ENCODE results near the gene MICU1. TPM values are rescaled to one million over a fixed set of nuclear protein-coding genes. Genes with fewer than 3 reads are reported as not detected.

Gene MICU1
- polyA plus RNA-seq, 1 of the 3 experiments (the other 2 are of a cell fraction) = 24.6 TPM

DNA sequence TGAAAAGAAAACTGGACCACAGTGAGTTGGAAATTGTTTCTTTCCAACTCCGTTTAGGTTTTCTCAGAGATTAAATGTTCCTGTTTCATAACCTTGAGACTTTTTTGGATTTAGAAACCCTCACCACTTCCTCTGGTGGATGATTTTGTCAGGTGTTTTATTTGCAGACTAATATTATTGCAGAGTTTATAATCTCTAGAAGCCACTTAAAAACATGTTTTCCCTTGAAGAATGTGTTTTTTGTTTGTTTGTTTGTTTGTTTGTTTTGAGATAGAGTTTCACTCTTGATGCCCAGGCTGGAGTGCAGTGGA is 520 bp upstream of the MICU1 start:
- DNase-seq = no peak
- Histone ChIP-seq H3F3A (replicated peaks; ENCODE audit: insufficient read depth) (no peaks in the 10 kb centered on the region), H3K36me3 (replicated peaks in 1 of 2; ENCODE audit: control insufficient read depth in 1 of 2, insufficient read depth in 2 of 2, low read length in 1 of 2) (no peaks in the 10 kb centered on the region), H3K79me2 (ENCODE audit: insufficient read depth) (peaks cover 38% of the 10 kb centered on the region), H4K20me1 (ENCODE audit: insufficient read depth) (no peaks in the 10 kb centered on the region), H3K9ac (peak overlapping the region; percentile 86; the same call in 1 of the 2 replicates), H3K27ac (ENCODE audit: low read depth in 2 of 2, low read length in 1 of 2) (peak overlapping the region; percentile 48 to 56; a peak in 3 of 4 replicates), H3K9me3 (no peaks in the 10 kb centered on the region), H3K4me2 (peak overlapping the region; percentile 78; the same call in 1 of the 2 replicates), H3K4me1 (ENCODE audit: control insufficient read depth in 1 of 2, insufficient read depth in 2 of 2, low read depth in 1 of 2, low read length in 1 of 2) (peaks cover 0 to 5% of the 10 kb centered on the region in 2 experiments; a peak in 1 of 4 replicates), H3K4me3 (ENCODE audit: low read depth in 2 of 2, low read length in 1 of 2) (peak overlapping the region; percentile 74 to 90), H3K27me3 (ENCODE audit: insufficient read depth) (no peaks in the 10 kb centered on the region), H3K9me2 (no peaks in the 10 kb centered on the region), H2AFZ (ENCODE audit: low read depth) (peak overlapping the region; percentile 100)
- POLR2A ChIA-PET = no interaction called here
- CTCF ChIA-PET = interaction anchor here (1.0 kb wide), 1 partner anchor 208 kb away, joined by 6 read pairs; no protein-coding TSS in a partner anchor
- WGBS (ENCODE audit: low lambda C conversion rate) = 0% methylated on average over 1 of the region's 1 CpG
- no peak for TF ChIP-seq NFIC (IDR thresholded peaks at IDR 0.05; ENCODE audit: borderline replicate concordance)
- TF ChIP-seq GATA2 (CRISPR knock-in tag; IDR thresholded peaks at IDR 0.05) = no peak
- TF ChIP-seq ELF1 (IDR thresholded peaks at IDR 0.05) = no peak
- no peak for TF ChIP-seq POLR2AphosphoS5 (IDR thresholded peaks at IDR 0.05; ENCODE audit: low read depth, low read length)
- TF ChIP-seq SMC3 (IDR thresholded peaks at IDR 0.05; ENCODE audit: low read depth, low read length) = no peak
- TF ChIP-seq SIN3A (IDR thresholded peaks at IDR 0.05; ENCODE audit: borderline replicate concordance, low read depth, low read length) = no peak
- TF ChIP-seq TAF1 (IDR thresholded peaks at IDR 0.05; ENCODE audit: borderline replicate concordance, low read depth, low read length) = no peak
- no peak for TF ChIP-seq CHD2 (IDR thresholded peaks at IDR 0.05; ENCODE audit: low read length, partially characterized antibody)
- TF ChIP-seq, protein P1, sequence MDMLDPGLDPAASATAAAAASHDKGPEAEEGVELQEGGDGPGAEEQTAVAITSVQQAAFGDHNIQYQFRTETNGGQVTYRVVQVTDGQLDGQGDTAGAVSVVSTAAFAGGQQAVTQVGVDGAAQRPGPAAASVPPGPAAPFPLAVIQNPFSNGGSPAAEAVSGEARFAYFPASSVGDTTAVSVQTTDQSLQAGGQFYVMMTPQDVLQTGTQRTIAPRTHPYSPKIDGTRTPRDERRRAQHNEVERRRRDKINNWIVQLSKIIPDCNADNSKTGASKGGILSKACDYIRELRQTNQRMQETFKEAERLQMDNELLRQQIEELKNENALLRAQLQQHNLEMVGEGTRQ (IDR thresholded peaks at IDR 0.05; ENCODE audit: borderline replicate concordance, low read depth, low read length) = no peak
- no peak for TF ChIP-seq TCF12 (IDR thresholded peaks at IDR 0.05)
- TF ChIP-seq, protein P2, sequence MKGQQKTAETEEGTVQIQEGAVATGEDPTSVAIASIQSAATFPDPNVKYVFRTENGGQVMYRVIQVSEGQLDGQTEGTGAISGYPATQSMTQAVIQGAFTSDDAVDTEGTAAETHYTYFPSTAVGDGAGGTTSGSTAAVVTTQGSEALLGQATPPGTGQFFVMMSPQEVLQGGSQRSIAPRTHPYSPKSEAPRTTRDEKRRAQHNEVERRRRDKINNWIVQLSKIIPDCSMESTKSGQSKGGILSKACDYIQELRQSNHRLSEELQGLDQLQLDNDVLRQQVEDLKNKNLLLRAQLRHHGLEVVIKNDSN (IDR thresholded peaks at IDR 0.05; ENCODE audit: borderline replicate concordance, low read depth) = no peak
- TF ChIP-seq TEAD4 (IDR thresholded peaks at IDR 0.05; ENCODE audit: borderline replicate concordance, insufficient read depth) = no peak
- TF ChIP-seq, protein P3, sequence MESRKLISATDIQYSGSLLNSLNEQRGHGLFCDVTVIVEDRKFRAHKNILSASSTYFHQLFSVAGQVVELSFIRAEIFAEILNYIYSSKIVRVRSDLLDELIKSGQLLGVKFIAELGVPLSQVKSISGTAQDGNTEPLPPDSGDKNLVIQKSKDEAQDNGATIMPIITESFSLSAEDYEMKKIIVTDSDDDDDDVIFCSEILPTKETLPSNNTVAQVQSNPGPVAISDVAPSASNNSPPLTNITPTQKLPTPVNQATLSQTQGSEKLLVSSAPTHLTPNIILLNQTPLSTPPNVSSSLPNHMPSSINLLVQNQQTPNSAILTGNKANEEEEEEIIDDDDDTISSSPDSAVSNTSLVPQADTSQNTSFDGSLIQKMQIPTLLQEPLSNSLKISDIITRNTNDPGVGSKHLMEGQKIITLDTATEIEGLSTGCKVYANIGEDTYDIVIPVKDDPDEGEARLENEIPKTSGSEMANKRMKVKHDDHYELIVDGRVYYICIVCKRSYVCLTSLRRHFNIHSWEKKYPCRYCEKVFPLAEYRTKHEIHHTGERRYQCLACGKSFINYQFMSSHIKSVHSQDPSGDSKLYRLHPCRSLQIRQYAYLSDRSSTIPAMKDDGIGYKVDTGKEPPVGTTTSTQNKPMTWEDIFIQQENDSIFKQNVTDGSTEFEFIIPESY (IDR thresholded peaks at IDR 0.05; ENCODE audit: borderline replicate concordance, low read depth) = no peak
- TF ChIP-seq GABPA (IDR thresholded peaks at IDR 0.05; ENCODE audit: low read depth) = no peak
- TF ChIP-seq MEF2A (IDR thresholded peaks at IDR 0.05; ENCODE audit: borderline replicate concordance, low read depth) = no peak
- no peak for TF ChIP-seq FOXM1 (IDR thresholded peaks at IDR 0.05; ENCODE audit: low read depth)
- TF ChIP-seq JUND (IDR thresholded peaks at IDR 0.05) = no peak
- TF ChIP-seq RCOR1 (IDR thresholded peaks at IDR 0.05; ENCODE audit: low read length) = no peak
- TF ChIP-seq YY1 (IDR thresholded peaks at IDR 0.05; ENCODE audit: low read depth) = no peak
